NCI-H128 (cell line): ENCODE results near the gene PTGS1.
"Not testable (repeated sequence)": the region's sequence is repeated elsewhere in the genome, so short reads cannot be mapped to it uniquely, and the experiment has no call there.

ENCODE experiments used
- DNase-seq: peaks from one replicate; lab custom pipeline; 2025; ENCODE audit not compliant: unreplicated experiment; lab: John Stamatoyannopoulos, UW

The PTGS1 gene

GRCh38 chr9:122370869-122371755 lies at the start of gene PTGS1:
Gene PTGS1 (plus strand): TSS chr9:122371024. CDS start chr9:122371085, 61 bp downstream.
- no peak for DNase-seq

GRCh38 chr9:122322553-122322952 lies 48.3 kb upstream of the PTGS1 start:
- no peak for DNase-seq

- DNase-seq = not testable (repeated sequence)
Observed at GRCh38 chr9:122324665-122325064, 46.2 kb upstream of the PTGS1 start.

- no peak for DNase-seq
Observed at GRCh38 chr9:122325124-122325523, 45.7 kb upstream of the PTGS1 start.

GRCh38 chr9:122327175-122327574 lies 43.6 kb upstream of the PTGS1 start:
- DNase-seq = no peak

- no peak for DNase-seq
Observed at GRCh38 chr9:122329597-122329996, 41.2 kb upstream of the PTGS1 start.

- not testable (repeated sequence) for DNase-seq
Observed at GRCh38 chr9:122330466-122330865, 40.4 kb upstream of the PTGS1 start.

- DNase-seq = no peak
Observed at GRCh38 chr9:122331523-122331927, 39.3 kb upstream of the PTGS1 start.

- DNase-seq = no peak
Observed at GRCh38 chr9:122332083-122332482, 38.7 kb upstream of the PTGS1 start.

GRCh38 chr9:122332644-122333043 lies 38.2 kb upstream of the PTGS1 start:
- no peak for DNase-seq

GRCh38 chr9:122333169-122333808 lies 37.5 kb upstream of the PTGS1 start:
- no peak for DNase-seq

GRCh38 chr9:122334916-122335315 lies 35.9 kb upstream of the PTGS1 start:
- DNase-seq = no peak

GRCh38 chr9:122336189-122336588 lies 34.6 kb upstream of the PTGS1 start:
- no peak for DNase-seq

- no peak for DNase-seq
Observed at GRCh38 chr9:122336866-122337555, 33.8 kb upstream of the PTGS1 start.

- no peak for DNase-seq
Observed at GRCh38 chr9:122337556-122337929, 33.3 kb upstream of the PTGS1 start.

GRCh38 chr9:122338536-122338935 lies 32.3 kb upstream of the PTGS1 start:
- no peak for DNase-seq

GRCh38 chr9:122338994-122339393 lies 31.8 kb upstream of the PTGS1 start:
- DNase-seq = no peak

GRCh38 chr9:122339579-122339978 lies 31.2 kb upstream of the PTGS1 start:
- DNase-seq = no peak

- DNase-seq = no peak
Observed at GRCh38 chr9:122340161-122340560, 30.7 kb upstream of the PTGS1 start.

- DNase-seq = no peak
Observed at GRCh38 chr9:122342323-122343050, 28.3 kb upstream of the PTGS1 start.
